Neural cell (in vitro differentiated cells): ENCODE data around the gene PC. TPM values are rescaled to one million over a fixed set of nuclear protein-coding genes. Genes with fewer than 3 reads are reported as not detected.

Experiments used
- H2AFZ ChIP-seq: fragments of 200-600, 300-800 bp; sonication (generic), shearing (Covaris generic); 2 replicates; pipeline ENCODE4 v1.6.0; 2014; ENCODE audit warnings: low read depth, mild to moderate bottlenecking, antibody characterized with exemption, low read length, moderate library complexity
- H3F3A ChIP-seq: fragments of 200-600 bp; shearing (Covaris generic); 2 replicates; pipeline ENCODE4 v1.6.1; 2016; ENCODE audit warnings: mild to moderate bottlenecking, moderate library complexity, mixed read lengths, antibody characterized with exemption, low read length; ENCODE audit not compliant: insufficient read depth, poor library complexity, severe bottlenecking
- H3K27ac ChIP-seq: fragments of 200-600, 300-800 bp; sonication (generic), shearing (Covaris generic); 2 replicates; pipeline ENCODE4 v1.5.1; 2014; ENCODE audit warnings: mild to moderate bottlenecking, low read length, moderate library complexity
- H3K27me3 ChIP-seq: fragments of 300-800, 200-600 bp; sonication (generic), shearing (Covaris generic); 2 replicates; pipeline ENCODE4 v1.6.0; 2014; ENCODE audit warnings: mild to moderate bottlenecking, low read depth, low read length, moderate library complexity; ENCODE audit not compliant: insufficient read depth
- H3K36me3 ChIP-seq: fragments of 300-800, 200-600 bp; sonication (generic), shearing (Covaris generic); 2 replicates; pipeline ENCODE4 v1.5.1; 2014; ENCODE audit warnings: mild to moderate bottlenecking, antibody characterized with exemption, low read length, moderate library complexity; ENCODE audit not compliant: insufficient read depth
- H3K4me2 ChIP-seq: fragments of 300-800, 200-600 bp; sonication (generic), shearing (Covaris generic); 2 replicates; pipeline ENCODE4 v1.6.0; 2014; ENCODE audit warnings: mild to moderate bottlenecking, low read length
- H3K4me3 ChIP-seq: fragments of 300-800, 200-600 bp; sonication (generic), shearing (Covaris generic); 2 replicates; pipeline ENCODE4 v1.5.1; 2014; ENCODE audit warnings: mild to moderate bottlenecking, low read length, moderate library complexity
- H3K79me2 ChIP-seq: fragments of 200-600 bp; shearing (Covaris generic); replicated peaks from 2 replicates; pipeline ENCODE4 v1.6.0; 2014; ENCODE audit warnings: mild to moderate bottlenecking, low read length, moderate library complexity; ENCODE audit not compliant: insufficient read depth
- H3K9ac ChIP-seq: fragments of 300-800, 200-600 bp; sonication (generic), shearing (Covaris generic); 2 replicates; pipeline ENCODE4 v1.6.1; 2016; ENCODE audit warnings: mild to moderate bottlenecking, low read length, mixed read lengths
- H3K9me2 ChIP-seq: fragments of 200-600 bp; shearing (Covaris generic); 2 replicates; pipeline ENCODE4 v1.6.1; 2016; ENCODE audit warnings: mild to moderate bottlenecking, low read length, mixed read lengths; ENCODE audit not compliant: insufficient read depth
- H3K9me3 ChIP-seq: fragments of 200-600, 300-800 bp; sonication (generic), shearing (Covaris generic); 2 replicates; pipeline ENCODE4 v1.6.1; 2016; ENCODE audit warnings: mild to moderate bottlenecking, mixed run types, low read length, moderate library complexity, mixed read lengths
- H4K20me1 ChIP-seq: fragments of 200-600 bp; shearing (Covaris generic); 2 replicates; pipeline ENCODE4 v1.6.1; 2016; ENCODE audit warnings: mild to moderate bottlenecking, mixed run types; ENCODE audit not compliant: insufficient read depth
- CTCF ChIP-seq: fragments of 450-650 bp; IDR thresholded peaks from 2 replicates; pipeline ENCODE4 v1.5.1; 2014; ENCODE audit warnings: antibody characterized with exemption, mild to moderate bottlenecking, moderate library complexity; ENCODE audit not compliant: poor library complexity, severe bottlenecking
- EP300 ChIP-seq: fragments of 450-650 bp; conservative IDR thresholded peaks from 2 replicates; pipeline ENCODE4 v1.6.1; 2014; ENCODE audit warnings: antibody characterized with exemption, mild to moderate bottlenecking, moderate library complexity; ENCODE audit not compliant: poor library complexity, severe bottlenecking
- EZH2 ChIP-seq: fragments of 200-600, 300-800 bp; shearing (Covaris generic), sonication (generic); IDR thresholded peaks from 2 replicates; pipeline ENCODE4 v1.6.1; 2014; ENCODE audit warnings: antibody characterized with exemption, low read length, borderline replicate concordance, mild to moderate bottlenecking; ENCODE audit not compliant: insufficient read depth, poor library complexity, severe bottlenecking
- MXI1 ChIP-seq: fragments of 450-650 bp; conservative IDR thresholded peaks from 2 replicates; pipeline ENCODE4 v1.6.1; 2014; ENCODE audit warnings: antibody characterized with exemption, mild to moderate bottlenecking; ENCODE audit not compliant: poor library complexity, severe bottlenecking
- POLR2AphosphoS5 ChIP-seq: IDR thresholded peaks from 2 replicates; pipeline ENCODE4 v1.6.1; 2012
- RAD21 ChIP-seq: fragments of 450-650 bp; conservative IDR thresholded peaks from 2 replicates; pipeline ENCODE4 v1.6.1; 2014; ENCODE audit warnings: antibody characterized with exemption, mild to moderate bottlenecking, moderate library complexity
- REST ChIP-seq: IDR thresholded peaks from 2 replicates; pipeline ENCODE4 v1.6.1; 2012; ENCODE audit warnings: borderline replicate concordance
- SMC3 ChIP-seq: fragments of 450-650 bp; conservative IDR thresholded peaks from 2 replicates; pipeline ENCODE4 v1.6.1; 2014; ENCODE audit warnings: antibody characterized with exemption, mild to moderate bottlenecking, moderate library complexity; ENCODE audit not compliant: poor library complexity
- TAF1 ChIP-seq: IDR thresholded peaks from 2 replicates; pipeline ENCODE4 v1.6.1; 2012; ENCODE audit warnings: low read depth
- polyA plus RNA-seq: library from polyadenylated mRNA; depleted of rRNA; stranded (reverse); fragments of >200 nt; gene quantifications from 2 replicates; pipeline ENCODE4 v1.2.3, GENCODE V29; 2014

The PC gene
- polyA plus RNA-seq, 1 donor from 2014 or later = 8.9 TPM

GRCh38 chr11:66879999-66880398, 78.2 kb downstream of the PC start:
- Histone ChIP-seq H3K27me3 (no peaks in the 10 kb centered on the region), H3K4me2 (no peak overlapping the region), H3F3A (no peaks in the 10 kb centered on the region), H2AFZ (no peak overlapping the region), H3K4me3 (no peak overlapping the region), H3K79me2 (no peaks in the 10 kb centered on the region), H3K9me3 (no peaks in the 10 kb centered on the region), H3K36me3 (no peaks in the 10 kb centered on the region), H3K9me2 (no peaks in the 10 kb centered on the region), H3K9ac (no peak overlapping the region), H3K27ac (no peak overlapping the region), H4K20me1 (no peaks in the 10 kb centered on the region)
- TF ChIP-seq EP300 = no peak

GRCh38 chr11:66879583-66879982, 78.6 kb downstream of the PC start:
- H4K20me1 ChIP-seq = no peaks in the 10 kb centered on the region

More at GRCh38 chr11:66879583-66879982, 78.6 kb downstream of the PC start:
- no peaks in the 10 kb centered on the region for H3F3A ChIP-seq
- H2AFZ ChIP-seq = no peak overlapping the region
- H3K79me2 ChIP-seq = no peaks in the 10 kb centered on the region
- H3K27me3 ChIP-seq = no peaks in the 10 kb centered on the region
- no peak for TF ChIP-seq SMC3
- TF ChIP-seq EP300 = no peak
- TF ChIP-seq EZH2 = no peak
- TF ChIP-seq MXI1 = no peak
- TF ChIP-seq POLR2AphosphoS5 = no peak
- TF ChIP-seq CTCF = no peak
- TF ChIP-seq TAF1 = no peak
- TF ChIP-seq RAD21 = no peak
- TF ChIP-seq REST = no peak
- H3K9ac ChIP-seq = no peak overlapping the region
- H3K4me3 ChIP-seq = no peak overlapping the region
- H3K9me2 ChIP-seq = no peaks in the 10 kb centered on the region
- no peaks in the 10 kb centered on the region for H3K9me3 ChIP-seq
- no peak overlapping the region for H3K27ac ChIP-seq
- no peak overlapping the region for H3K4me2 ChIP-seq
- H3K36me3 ChIP-seq = no peaks in the 10 kb centered on the region
